NCI-H2107 (cell line): ENCODE results near the gene THRSP.
"Not testable (repeated sequence)": the region's sequence is repeated elsewhere in the genome, so short reads cannot be mapped to it uniquely, and the experiment has no call there.

Experiments
- DNase-seq: peaks from one replicate; lab custom pipeline; 2025; lab: John Stamatoyannopoulos, UW

Gene THRSP

GRCh38 chr11:78039391-78039918 lies 24.2 kb upstream of the THRSP start:
- DNase-seq, result no peak

DNA sequence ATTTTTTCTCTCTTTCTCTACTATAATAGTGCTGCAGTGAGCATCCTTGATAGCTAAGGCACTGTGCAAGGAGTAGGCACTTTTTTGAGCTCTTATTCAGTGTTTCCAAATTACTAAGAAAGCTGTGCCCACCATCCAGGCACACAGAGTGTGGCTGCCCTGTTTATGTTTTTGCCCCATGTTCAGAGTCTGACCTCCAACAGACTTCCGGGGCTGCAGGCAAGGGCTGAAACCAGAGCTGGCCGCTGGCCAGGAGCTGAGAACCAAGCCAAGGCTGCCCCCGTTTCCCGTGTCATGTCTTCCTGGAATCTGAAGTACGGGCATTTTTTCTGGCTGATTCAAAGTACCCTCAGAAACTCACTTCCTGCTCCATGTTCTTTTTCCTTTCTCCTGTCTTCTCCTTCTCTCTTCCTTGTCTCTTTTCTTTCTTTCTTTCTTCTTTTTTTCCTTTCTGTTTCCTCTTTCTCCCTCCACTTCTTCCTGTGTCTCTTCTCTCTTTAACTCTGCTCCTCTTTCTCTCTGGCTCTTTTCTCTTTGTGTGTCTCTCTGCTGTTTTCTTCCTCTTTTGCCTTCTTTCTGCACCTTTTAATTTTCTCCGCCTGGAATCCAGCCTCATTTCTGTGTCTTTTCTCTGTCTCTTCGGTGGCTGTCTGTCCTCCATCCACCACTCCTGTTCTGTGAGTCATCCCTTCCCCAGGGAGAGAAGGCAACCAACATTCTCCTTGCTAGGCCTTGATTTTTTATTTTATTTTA lies 23.6 kb upstream of the THRSP start:
- no peak for DNase-seq

DNA sequence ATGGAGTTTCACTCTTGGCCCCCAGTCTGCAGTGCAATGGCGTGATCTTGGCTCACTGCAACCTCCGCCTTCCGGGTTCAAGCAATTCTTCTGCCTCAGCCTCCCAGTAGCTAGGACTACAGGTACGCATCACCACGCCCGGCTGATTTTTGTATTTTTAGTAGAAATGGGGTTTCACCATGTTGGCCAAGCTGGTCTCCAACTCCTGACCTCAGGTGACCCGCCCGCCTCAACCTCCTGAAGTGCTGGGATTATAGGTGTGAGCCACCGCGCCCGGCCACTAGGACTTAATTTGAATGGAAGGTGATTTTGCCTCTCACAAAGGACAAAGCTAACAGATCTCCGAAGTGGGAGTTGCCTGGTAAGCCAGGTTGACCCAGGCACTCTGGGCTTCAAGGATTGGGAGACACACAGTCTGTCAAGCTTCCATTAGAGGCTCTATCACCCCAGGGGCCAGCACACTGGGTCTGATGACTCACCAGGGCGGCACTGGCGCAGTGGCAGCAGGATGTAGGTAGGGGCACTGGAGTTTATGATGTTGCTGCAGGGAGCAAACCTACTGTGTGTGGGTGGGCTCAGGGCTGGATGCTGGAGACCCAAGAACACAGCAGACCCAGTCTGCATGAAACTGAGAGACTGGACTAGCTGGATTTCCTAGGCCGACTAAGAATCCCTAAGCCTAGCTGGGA lies 22.8 kb upstream of the THRSP start:
- DNase-seq, result no peak

- DNase-seq, result not testable (repeated sequence)
These were observed 22.3 kb upstream of the THRSP start for GRCh38 chr11:78041380-78041719.

DNA sequence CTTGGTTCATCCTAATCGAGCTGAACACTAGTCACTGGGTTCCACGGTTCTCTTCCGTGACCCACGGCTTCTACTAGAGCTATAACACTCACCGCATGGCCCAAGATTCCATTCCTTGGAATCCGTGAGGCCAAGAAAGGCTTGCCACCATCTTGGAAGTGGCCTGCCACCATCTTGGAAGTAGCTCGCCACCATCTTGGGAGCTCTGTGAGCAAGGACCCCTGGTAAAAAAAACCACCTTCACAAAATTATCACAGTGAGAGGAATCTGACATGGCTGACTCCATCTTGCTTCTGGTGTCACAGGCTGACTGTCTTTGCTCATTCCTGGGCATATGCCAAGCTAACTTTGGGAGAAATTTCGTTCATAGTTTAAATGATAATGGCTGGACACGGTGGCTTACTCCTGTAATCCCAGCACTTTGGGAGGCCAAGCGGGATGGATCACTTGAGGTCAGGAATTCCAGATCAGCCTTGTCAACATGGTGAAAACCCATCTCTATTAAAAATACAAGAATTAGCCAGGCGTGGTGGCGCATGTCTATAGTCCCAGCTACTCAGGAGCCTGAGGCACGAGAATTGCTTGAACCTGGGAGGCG lies 21.7 kb upstream of the THRSP start:
- no peak for DNase-seq

GRCh38 chr11:78044706-78045105 lies 19.0 kb upstream of the THRSP start:
- DNase-seq, result no peak

- DNase-seq, result peak; percentile 50
These were observed 17.7 kb upstream of the THRSP start for GRCh38 chr11:78045851-78046485.

GRCh38 chr11:78046486-78046854 lies 17.2 kb upstream of the THRSP start:
- DNase-seq, result no peak

DNA sequence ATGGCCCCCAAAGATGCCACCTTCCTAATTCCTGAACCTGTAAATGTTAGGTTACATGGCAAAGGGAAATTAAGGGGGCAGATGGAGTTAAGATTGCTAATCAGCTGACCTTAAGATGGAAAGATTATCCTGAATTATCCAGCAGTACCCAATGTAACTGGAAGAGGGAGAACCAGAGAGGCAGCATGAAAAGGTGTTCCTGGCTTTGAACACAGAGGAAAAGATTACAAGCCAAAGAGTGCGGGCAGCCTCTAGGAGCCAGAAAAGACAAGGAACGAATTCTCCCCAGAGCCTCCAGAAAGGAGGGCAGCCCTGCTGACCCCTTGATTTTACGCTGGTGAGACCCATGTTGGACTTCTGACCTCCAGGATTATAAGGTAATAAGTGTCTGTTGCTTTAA lies 15.1 kb upstream of the THRSP start:
- DNase-seq, result no peak

GRCh38 chr11:78049348-78049747 lies 14.3 kb upstream of the THRSP start:
- DNase-seq, result no peak

GRCh38 chr11:78050964-78051831 lies 12.5 kb upstream of the THRSP start:
- no peak for DNase-seq

DNA sequence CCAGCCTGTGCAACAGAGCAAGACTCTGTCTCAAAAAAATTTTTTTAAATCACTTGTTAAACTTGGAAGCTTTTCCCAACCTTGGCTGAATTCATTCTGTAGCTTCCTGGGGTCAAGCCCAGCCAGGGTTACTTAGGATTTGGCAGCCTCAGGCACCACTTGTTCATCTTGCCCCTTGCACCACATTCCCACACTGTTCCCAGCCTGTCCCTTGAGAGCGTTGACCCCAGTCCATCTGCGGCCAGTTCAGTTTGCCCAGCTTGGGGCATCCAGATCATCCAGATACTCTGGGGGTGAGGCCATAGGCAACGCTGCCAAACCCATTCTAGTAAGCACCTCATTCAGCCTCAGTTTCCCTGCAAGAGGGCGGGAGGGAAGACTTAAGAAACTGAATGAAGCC lies 8.7 kb upstream of the THRSP start:
- no peak for DNase-seq

- no peak for DNase-seq
These were observed 7.6 kb upstream of the THRSP start for GRCh38 chr11:78056093-78056492.

DNA sequence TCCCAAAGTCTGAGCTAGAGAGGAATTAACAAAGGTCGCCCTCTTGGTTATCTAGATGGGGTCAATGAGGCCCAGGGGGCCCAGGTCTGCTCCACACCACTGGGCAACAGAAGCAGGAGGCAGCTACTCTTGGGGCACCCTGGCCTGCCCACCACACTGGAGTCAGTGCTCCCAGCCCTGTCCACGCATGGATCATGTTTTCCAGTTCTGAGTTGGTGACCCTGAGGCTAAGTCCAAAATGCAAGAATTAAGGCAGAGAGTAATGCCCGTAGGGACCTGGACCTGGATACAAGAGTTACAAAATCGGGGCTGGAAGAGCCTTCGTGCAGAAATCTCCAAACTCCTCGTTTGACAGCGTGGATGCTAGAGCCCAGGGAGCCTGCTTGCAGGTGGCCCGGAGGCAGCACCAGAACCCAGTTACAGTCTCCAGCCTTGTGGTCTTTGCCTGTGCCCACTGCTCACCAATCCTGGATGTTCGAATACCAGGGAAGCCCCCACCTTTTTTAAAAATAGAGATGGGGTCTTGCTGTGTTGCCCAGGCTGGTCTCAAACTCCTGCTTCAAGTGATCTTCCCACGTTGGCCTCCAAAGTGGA lies 6.1 kb upstream of the THRSP start:
- no peak for DNase-seq

GRCh38 chr11:78059749-78060328 lies 3.8 kb upstream of the THRSP start:
- DNase-seq, result not testable (repeated sequence)

DNA sequence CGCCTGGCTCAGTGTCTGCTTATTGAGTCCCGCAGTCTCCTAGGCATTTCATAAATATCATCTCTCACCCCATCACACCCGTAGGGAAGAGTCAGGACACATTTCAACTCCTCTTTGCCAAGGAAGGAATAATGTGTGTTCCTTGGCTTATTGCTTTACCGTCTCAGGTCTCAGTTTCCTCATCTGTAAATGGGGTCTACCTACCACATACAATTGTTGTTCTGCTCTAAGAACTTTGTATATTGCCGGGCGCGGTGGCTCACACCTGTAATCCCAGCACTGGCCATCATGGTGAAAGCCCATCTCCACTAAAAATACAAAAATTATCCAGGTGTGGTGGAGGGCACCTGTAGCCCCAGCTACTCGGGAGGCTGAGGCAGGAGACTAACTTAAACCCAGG lies 3.1 kb upstream of the THRSP start:
- no peak for DNase-seq

GRCh38 chr11:78061088-78061920 lies 2.4 kb upstream of the THRSP start:
- DNase-seq, result no peak

DNA sequence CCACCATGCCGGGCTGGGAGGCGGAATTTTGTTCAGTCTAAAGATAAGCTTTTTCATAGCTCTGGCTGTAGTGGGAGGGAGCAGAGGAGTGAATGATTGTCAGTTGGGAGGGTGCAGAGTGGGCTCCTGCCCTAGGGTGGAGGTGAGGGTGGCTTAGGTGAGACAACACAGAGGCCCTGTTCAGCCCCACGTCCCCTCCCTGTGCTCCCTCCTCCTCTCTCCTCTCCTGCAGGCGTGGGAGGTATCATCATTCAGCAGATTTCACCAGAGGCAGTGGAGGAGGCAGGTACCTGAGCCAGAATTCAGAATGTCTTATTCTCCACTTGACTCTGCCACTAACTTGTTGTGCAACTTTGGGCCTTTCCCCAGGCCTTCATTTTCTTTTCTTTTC lies 1.7 kb upstream of the THRSP start:
- DNase-seq, result no peak

GRCh38 chr11:78062671-78063070 lies 990 bp upstream of the THRSP start:
- no peak for DNase-seq

GRCh38 chr11:78065203-78065602 lies 1.5 kb downstream of the THRSP start:
- DNase-seq, result no peak
